ENCODE data around the gene ASIP.
A peak's percentile ranks its signal among the peaks of the same experiment; 100 is the strongest.

GRCh38 chr20:34312544-34313217 is 71.5 kb downstream of the ASIP start:
- TF ChIP-seq, protein P1, sequence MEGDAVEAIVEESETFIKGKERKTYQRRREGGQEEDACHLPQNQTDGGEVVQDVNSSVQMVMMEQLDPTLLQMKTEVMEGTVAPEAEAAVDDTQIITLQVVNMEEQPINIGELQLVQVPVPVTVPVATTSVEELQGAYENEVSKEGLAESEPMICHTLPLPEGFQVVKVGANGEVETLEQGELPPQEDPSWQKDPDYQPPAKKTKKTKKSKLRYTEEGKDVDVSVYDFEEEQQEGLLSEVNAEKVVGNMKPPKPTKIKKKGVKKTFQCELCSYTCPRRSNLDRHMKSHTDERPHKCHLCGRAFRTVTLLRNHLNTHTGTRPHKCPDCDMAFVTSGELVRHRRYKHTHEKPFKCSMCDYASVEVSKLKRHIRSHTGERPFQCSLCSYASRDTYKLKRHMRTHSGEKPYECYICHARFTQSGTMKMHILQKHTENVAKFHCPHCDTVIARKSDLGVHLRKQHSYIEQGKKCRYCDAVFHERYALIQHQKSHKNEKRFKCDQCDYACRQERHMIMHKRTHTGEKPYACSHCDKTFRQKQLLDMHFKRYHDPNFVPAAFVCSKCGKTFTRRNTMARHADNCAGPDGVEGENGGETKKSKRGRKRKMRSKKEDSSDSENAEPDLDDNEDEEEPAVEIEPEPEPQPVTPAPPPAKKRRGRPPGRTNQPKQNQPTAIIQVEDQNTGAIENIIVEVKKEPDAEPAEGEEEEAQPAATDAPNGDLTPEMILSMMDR (IDR thresholded peaks at IDR 0.05 in 4 of 5, conservative IDR thresholded peaks at IDR 0.05 in 1 of 5): peak; percentile 91 to 99 (median 98)
- TF ChIP-seq POLR2A (IDR thresholded peaks at IDR 0.05): no peak

Data from gastrocnemius medialis (tissue), 4 donors.